Large intestine (tissue), 3 donors: Measurements from ENCODE around the gene WIF1. TPM values are rescaled to one million over a fixed set of nuclear protein-coding genes. Genes with fewer than 3 reads are reported as not detected.

Experiments
- DNase-seq, 2 donors: peaks; one replicate each; pipeline versions ENCODE4 v3.0.0 to v3.0.0-alpha.2; 2013
- H3K27ac ChIP-seq: one replicate; pipeline ENCODE4 v1.5.1; 2013; ENCODE audit warnings: low read length
- H3K27me3 ChIP-seq: 2 replicates; pipeline ENCODE4 v1.6.1; 2013; ENCODE audit warnings: low read length; ENCODE audit not compliant: control insufficient read depth, insufficient read depth
- H3K36me3 ChIP-seq: 2 replicates; pipeline ENCODE4 v1.6.1; 2013; ENCODE audit warnings: low read length; ENCODE audit not compliant: control insufficient read depth, insufficient read depth
- H3K4me1 ChIP-seq: one replicate; pipeline ENCODE4 v1.6.1; 2013; ENCODE audit warnings: low read length; ENCODE audit not compliant: control insufficient read depth, insufficient read depth
- H3K4me3 ChIP-seq: one replicate; pipeline ENCODE4 v1.5.1; 2013; ENCODE audit warnings: low read length
- H3K9me3 ChIP-seq: one replicate; pipeline ENCODE4 v1.6.1; 2013; ENCODE audit warnings: mild to moderate bottlenecking, low read depth, low read length, moderate library complexity; ENCODE audit not compliant: control insufficient read depth
- WGBS: methylation state at CpG from one replicate; pipeline ENCODE4 v1.1.5; 2013; ENCODE audit warnings: low lambda C conversion rate; ENCODE audit not compliant: insufficient coverage; 5-methylcytosine and 5-hydroxymethylcytosine counted together
- polyA plus RNA-seq: library from polyadenylated mRNA; unstranded; fragments of 120-200 nt; gene quantifications from one replicate; pipeline ENCODE4 v1.2.1, GENCODE V29; 2013

The WIF1 gene
- polyA plus RNA-seq, 1 donor: 33.1 TPM

- 100% methylated on average over 2 of the region's 2 CpGs for WGBS
- H3K4me1 ChIP-seq: peaks cover 18% of the 10 kb centered on the region
- no peaks in the 10 kb centered on the region for H3K36me3 ChIP-seq
- H3K27me3 ChIP-seq: no peaks in the 10 kb centered on the region
- H3K9me3 ChIP-seq: no peaks in the 10 kb centered on the region
- DNase-seq: no peak
- no peak overlapping the region for H3K4me3 ChIP-seq
- no peak overlapping the region for H3K27ac ChIP-seq
Observed at GRCh38 chr12:65010437-65010836, 110.7 kb downstream of the WIF1 start.

- no CpG with 5 or more reads among the region's 2 CpGs for WGBS
- Histone ChIP-seq H3K36me3 (no peaks in the 10 kb centered on the region), H3K27me3 (no peaks in the 10 kb centered on the region), H3K4me1 (peaks cover 13% of the 10 kb centered on the region), H3K27ac (no peak overlapping the region), H3K4me3 (no peak overlapping the region), H3K9me3 (no peaks in the 10 kb centered on the region)
- no peak for DNase-seq
Observed at GRCh38 chr12:65005716-65006115, 115.4 kb downstream of the WIF1 start.

GRCh38 chr12:65004270-65004669, 116.8 kb downstream of the WIF1 start:
- no peak overlapping the region for H3K27ac ChIP-seq
- no peaks in the 10 kb centered on the region for H3K27me3 ChIP-seq
- no peaks in the 10 kb centered on the region for H3K36me3 ChIP-seq
- no CpG with 5 or more reads among the region's 1 CpG for WGBS
- H3K9me3 ChIP-seq: no peaks in the 10 kb centered on the region
- no peak overlapping the region for H3K4me3 ChIP-seq
- DNase-seq: no peak
- H3K4me1 ChIP-seq: peaks cover 24% of the 10 kb centered on the region

Other genes starting within 250 kb of the WIF1 start
- 33.6 TPM for gene LEMD3, start 48.3 kb upstream of the WIF1 start, polyA plus RNA-seq
- 23.1 TPM for gene MSRB3, start 157.4 kb upstream of the WIF1 start, polyA plus RNA-seq